Measurements from ENCODE around the gene ABI3BP. TPM values are rescaled to one million over a fixed set of nuclear protein-coding genes. Genes with fewer than 3 reads are reported as not detected.

The ABI3BP gene
- polyA plus RNA-seq, 1 of the 3 experiments (the other 2 are of a cell fraction) = 8.4 TPM

- TF ChIP-seq POLR2AphosphoS5 (IDR thresholded peaks at IDR 0.05; ENCODE audit: low read depth, low read length) = no peak
- TF ChIP-seq NFIC (IDR thresholded peaks at IDR 0.05; ENCODE audit: borderline replicate concordance) = no peak
Measured at GRCh38 chr3:100719136-100719535, 274.1 kb downstream of the ABI3BP start (continued).

GRCh38 chr3:100717637-100718487 is 275.4 kb downstream of the ABI3BP start:
- CTCF ChIA-PET = interaction anchor here (0.6 kb wide), 1 partner anchor 478 kb away, joined by 5 read pairs; no protein-coding TSS in a partner anchor
- H3K27ac ChIP-seq (ENCODE audit: low read depth in 2 of 2, low read length in 1 of 2) = no peak overlapping the region
- peaks cover 17% of the 10 kb centered on the region for H3F3A ChIP-seq (replicated peaks; ENCODE audit: insufficient read depth)
- no peaks in the 10 kb centered on the region for H3K27me3 ChIP-seq (ENCODE audit: insufficient read depth)
- no peaks in the 10 kb centered on the region for H3K9me3 ChIP-seq
- peaks cover 61 to 93% of the 10 kb centered on the region in 2 experiments for H3K36me3 ChIP-seq (replicated peaks in 1 of 2; ENCODE audit: control insufficient read depth in 1 of 2, insufficient read depth in 2 of 2, low read length in 1 of 2)
- peaks cover 84% of the 10 kb centered on the region for H4K20me1 ChIP-seq (ENCODE audit: insufficient read depth)
- H3K9me2 ChIP-seq = no peaks in the 10 kb centered on the region
- no peak overlapping the region for H3K4me3 ChIP-seq (ENCODE audit: low read depth in 2 of 2, low read length in 1 of 2)
- no peak overlapping the region for H3K9ac ChIP-seq
- POLR2A ChIA-PET = interaction anchor here (0.6 kb wide), 2 partner anchors 23 to 886 kb away, joined by 3 to 4 read pairs; no protein-coding TSS in a partner anchor
- no peaks in the 10 kb centered on the region; a peak in 2 of 4 replicates for H3K4me1 ChIP-seq (ENCODE audit: control insufficient read depth in 1 of 2, insufficient read depth in 2 of 2, low read depth in 1 of 2, low read length in 1 of 2)
- no peak overlapping the region for H2AFZ ChIP-seq (ENCODE audit: low read depth)
- TF ChIP-seq FOSL2 (IDR thresholded peaks at IDR 0.05; ENCODE audit: borderline replicate concordance, low read depth) (no peak), MEF2A (IDR thresholded peaks at IDR 0.05; ENCODE audit: borderline replicate concordance, low read depth) (no peak), MAX (IDR thresholded peaks at IDR 0.05; ENCODE audit: low read depth) (no peak), MXI1 (IDR thresholded peaks at IDR 0.05; ENCODE audit: low read depth, low read length) (no peak), RFX5 (IDR thresholded peaks at IDR 0.05; ENCODE audit: low read length) (no peak), ELF1 (IDR thresholded peaks at IDR 0.05) (no peak), EP300 (IDR thresholded peaks at IDR 0.05; ENCODE audit: borderline replicate concordance in 1 of 2, low read depth in 1 of 2, low read length in 1 of 2) (no peak), PBX3 (IDR thresholded peaks at IDR 0.05) (no peak), YY1 (IDR thresholded peaks at IDR 0.05; ENCODE audit: low read depth) (no peak), NRF1 (IDR thresholded peaks at IDR 0.05; ENCODE audit: low read depth, low read length) (no peak), SIN3A (IDR thresholded peaks at IDR 0.05; ENCODE audit: borderline replicate concordance, low read depth, low read length) (no peak), USF2 (IDR thresholded peaks at IDR 0.05; ENCODE audit: borderline replicate concordance, low read depth, low read length) (no peak), ZBTB33 (IDR thresholded peaks at IDR 0.05; ENCODE audit: borderline replicate concordance, low read depth) (no peak), REST (IDR thresholded peaks at IDR 0.05; ENCODE audit: low read depth, low read length) (no peak)
- no peak overlapping the region for H3K4me2 ChIP-seq
- no peak for DNase-seq
- 90% methylated on average over 4 of the region's 4 CpGs for WGBS (ENCODE audit: low lambda C conversion rate)
- peaks cover 100% of the 10 kb centered on the region for H3K79me2 ChIP-seq (ENCODE audit: insufficient read depth)
